ENCODE results near the gene CERS4.

DNA sequence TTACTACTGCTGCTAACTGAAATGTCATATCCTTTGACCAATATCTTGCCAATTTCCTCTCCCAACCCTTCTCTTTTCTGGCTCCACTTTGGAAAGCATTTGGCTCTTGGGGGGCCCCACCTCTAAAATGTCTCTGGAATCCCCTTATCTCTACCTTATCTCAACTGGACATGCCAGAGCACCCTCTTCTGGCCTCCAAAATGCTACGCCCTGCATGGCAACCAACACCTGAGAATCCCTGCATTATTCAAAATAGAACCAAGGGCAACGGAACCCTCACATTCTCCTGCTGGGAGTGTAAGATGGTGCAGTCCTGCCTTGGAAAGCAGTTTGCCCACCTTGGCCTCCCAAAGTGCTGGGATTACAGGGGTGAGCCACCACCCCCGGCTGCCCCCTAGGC, 35.3 kb downstream of the CERS4 start:
- TF ChIP-seq, protein P1, sequence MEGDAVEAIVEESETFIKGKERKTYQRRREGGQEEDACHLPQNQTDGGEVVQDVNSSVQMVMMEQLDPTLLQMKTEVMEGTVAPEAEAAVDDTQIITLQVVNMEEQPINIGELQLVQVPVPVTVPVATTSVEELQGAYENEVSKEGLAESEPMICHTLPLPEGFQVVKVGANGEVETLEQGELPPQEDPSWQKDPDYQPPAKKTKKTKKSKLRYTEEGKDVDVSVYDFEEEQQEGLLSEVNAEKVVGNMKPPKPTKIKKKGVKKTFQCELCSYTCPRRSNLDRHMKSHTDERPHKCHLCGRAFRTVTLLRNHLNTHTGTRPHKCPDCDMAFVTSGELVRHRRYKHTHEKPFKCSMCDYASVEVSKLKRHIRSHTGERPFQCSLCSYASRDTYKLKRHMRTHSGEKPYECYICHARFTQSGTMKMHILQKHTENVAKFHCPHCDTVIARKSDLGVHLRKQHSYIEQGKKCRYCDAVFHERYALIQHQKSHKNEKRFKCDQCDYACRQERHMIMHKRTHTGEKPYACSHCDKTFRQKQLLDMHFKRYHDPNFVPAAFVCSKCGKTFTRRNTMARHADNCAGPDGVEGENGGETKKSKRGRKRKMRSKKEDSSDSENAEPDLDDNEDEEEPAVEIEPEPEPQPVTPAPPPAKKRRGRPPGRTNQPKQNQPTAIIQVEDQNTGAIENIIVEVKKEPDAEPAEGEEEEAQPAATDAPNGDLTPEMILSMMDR (IDR thresholded peaks at IDR 0.05; ENCODE audit: low read depth, low read length, poor library complexity, severe bottlenecking): peak; percentile 13
- no peak for TF ChIP-seq EZH2phosphoT487 (IDR thresholded peaks at IDR 0.05; ENCODE audit: borderline replicate concordance, low read length)

All from DOHH2 (cell line).